ENCODE results near the gene MOB3A. TPM values are rescaled to one million over a fixed set of nuclear protein-coding genes. Genes with fewer than 3 reads are reported as not detected.

Gene MOB3A
- total and polyA plus RNA-seq, 2 of the 13 experiments (the other 11 are each of a cell fraction or from before 2014, with no cell fraction given): 3.5 to 17.8 TPM

DNA sequence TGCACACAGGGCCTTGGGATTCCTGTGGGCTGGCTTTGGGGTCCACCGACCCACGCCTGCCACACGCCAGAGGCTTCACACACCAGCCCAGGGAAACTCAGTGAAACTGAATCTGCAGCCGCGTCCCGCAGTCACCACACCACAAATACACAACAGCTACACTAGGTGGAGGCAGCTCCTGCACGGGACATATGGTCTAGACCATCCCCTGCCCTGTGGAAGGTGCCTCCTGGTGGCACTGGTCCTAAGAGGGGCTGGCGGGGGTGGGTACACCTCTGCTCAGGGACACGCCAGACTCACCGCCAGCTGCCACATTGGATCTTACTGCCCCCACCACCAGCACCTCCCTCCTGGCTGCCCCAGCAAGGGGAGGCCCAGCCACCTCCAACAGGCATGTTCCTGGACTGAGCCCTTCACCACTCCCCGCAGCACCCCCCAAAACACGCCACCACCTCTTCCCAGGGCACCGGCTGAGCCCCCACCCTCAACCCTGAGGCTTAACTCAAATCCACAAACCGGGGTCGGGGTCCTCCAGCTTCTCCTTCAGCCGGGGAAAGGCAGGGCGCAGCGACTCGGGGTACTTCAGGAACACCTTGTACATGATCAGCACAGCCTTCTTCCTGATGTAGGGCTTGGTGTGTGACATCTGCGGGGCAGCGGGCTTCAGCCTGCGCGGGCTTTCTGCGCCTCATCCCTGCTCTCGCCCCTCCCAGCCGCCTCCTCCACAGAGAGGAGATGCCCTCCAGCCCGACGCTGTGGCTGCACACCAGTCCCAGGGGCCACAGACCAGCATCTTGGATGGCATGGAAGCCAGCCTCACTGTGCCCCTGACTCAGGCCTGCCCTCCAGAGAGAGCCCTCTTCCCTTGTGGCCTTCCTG is 34.0 kb upstream of the MOB3A start:
- ChIA-PET CTCF (ENCODE audit: low intra/inter-chr PET ratio, low total read pairs) (no interaction called here), POLR2A (no interaction called here)
- no peaks in the 10 kb centered on the region for H4K20me1 ChIP-seq (ENCODE audit: insufficient read depth, low read length)
- no peaks in the 10 kb centered on the region for H3K9me3 ChIP-seq (ENCODE audit: low read length)
- no peak for FAIRE-seq
- peaks cover 31 to 52% of the 10 kb centered on the region in 2 experiments; a peak in 4 of 5 replicates for H3K36me3 ChIP-seq (replicated peaks in 1 of 2; ENCODE audit: control insufficient read depth in 1 of 2, insufficient read depth in 2 of 2, low read length in 2 of 2)
- no peaks in the 10 kb centered on the region for H3K27me3 ChIP-seq (ENCODE audit: control insufficient read depth in 1 of 2, insufficient read depth in 2 of 2, low read length in 2 of 2)
- intact Hi-C loops (cut with micrococcal nuclease; ENCODE audit: unreplicated experiment): no loop called here
- in situ Hi-C loops (cut with HindIII; ENCODE audit: extremely low pct_ligation_motif_present, low pct_unique_long_range_greater_than_20kb): no loop called here
- H3K9ac ChIP-seq (ENCODE audit: insufficient read depth, low read depth, low read length): no peak overlapping the region
- no peak overlapping the region for H3K4me3 ChIP-seq (replicated peaks in 1 of 3; ENCODE audit: insufficient read depth in 1 of 3, low read depth in 2 of 3, low read length in 3 of 3)
- no peak overlapping the region for H2AFZ ChIP-seq (ENCODE audit: low read length)
- no peaks in the 10 kb centered on the region for H3K4me1 ChIP-seq (ENCODE audit: insufficient read depth, low read length)
- TF ChIP-seq SMAD9 (CRISPR knock-in tag; IDR thresholded peaks at IDR 0.05): no peak
- TF ChIP-seq ZNF383 (CRISPR knock-in tag; IDR thresholded peaks at IDR 0.05; ENCODE audit: borderline replicate concordance): no peak
- TF ChIP-seq, protein P1, sequence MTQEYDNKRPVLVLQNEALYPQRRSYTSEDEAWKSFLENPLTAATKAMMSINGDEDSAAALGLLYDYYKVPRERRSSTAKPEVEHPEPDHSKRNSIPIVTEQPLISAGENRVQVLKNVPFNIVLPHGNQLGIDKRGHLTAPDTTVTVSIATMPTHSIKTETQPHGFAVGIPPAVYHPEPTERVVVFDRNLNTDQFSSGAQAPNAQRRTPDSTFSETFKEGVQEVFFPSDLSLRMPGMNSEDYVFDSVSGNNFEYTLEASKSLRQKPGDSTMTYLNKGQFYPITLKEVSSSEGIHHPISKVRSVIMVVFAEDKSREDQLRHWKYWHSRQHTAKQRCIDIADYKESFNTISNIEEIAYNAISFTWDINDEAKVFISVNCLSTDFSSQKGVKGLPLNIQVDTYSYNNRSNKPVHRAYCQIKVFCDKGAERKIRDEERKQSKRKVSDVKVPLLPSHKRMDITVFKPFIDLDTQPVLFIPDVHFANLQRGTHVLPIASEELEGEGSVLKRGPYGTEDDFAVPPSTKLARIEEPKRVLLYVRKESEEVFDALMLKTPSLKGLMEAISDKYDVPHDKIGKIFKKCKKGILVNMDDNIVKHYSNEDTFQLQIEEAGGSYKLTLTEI (CRISPR knock-in tag; conservative IDR thresholded peaks at IDR 0.05): no peak
- TF ChIP-seq RBM22 (optimal IDR thresholded peaks at IDR 0.05; ENCODE audit: low read length): peak; percentile 39
- no peak for TF ChIP-seq PHF21A (CRISPR knock-in tag; IDR thresholded peaks at IDR 0.05)
- TF ChIP-seq AGO2 (optimal IDR thresholded peaks at IDR 0.05; ENCODE audit: low read depth, low read length): peak; percentile 33
- WGBS (ENCODE audit: low lambda C conversion rate): 99% methylated on average over 9 of the region's 28 CpGs
- no peak overlapping the region for H3K4me2 ChIP-seq (ENCODE audit: low read depth, low read length)
- DNase-seq (ENCODE audit: low spot score): no peak
- BruUV-seq (replicated peaks): no TSS peak
- H3K27ac ChIP-seq (ENCODE audit: extremely low read length, insufficient read depth, low read length): no peak overlapping the region
- peak; percentile 18; the same call in 2 of the 3 replicates for ATAC-seq
- H3K79me2 ChIP-seq (ENCODE audit: insufficient read depth, low read length): no peaks in the 10 kb centered on the region

All from HepG2 (cell line).